K562 (cell line): Measurements from ENCODE around the gene CHRNE. TPM values are rescaled to one million over a fixed set of nuclear protein-coding genes. Genes with fewer than 3 reads are reported as not detected.

Experiments
- CHD1 ChIP-seq: fragments of 200-600 bp; sonication (generic); IDR thresholded peaks from one replicate; pipeline ENCODE4 v1.6.1; 2012; ENCODE audit warnings: mild to moderate bottlenecking, moderate library complexity, low read length, inconsistent platforms
- HMGN3 ChIP-seq: IDR thresholded peaks from 2 replicates; pipeline ENCODE4 v1.6.1; 2011; ENCODE audit warnings: borderline replicate concordance, low read depth, mild to moderate bottlenecking, mixed read lengths, low read length; ENCODE audit not compliant: insufficient read length; ENCODE audit errors: extremely low read depth
- MXI1 ChIP-seq: IDR thresholded peaks from 2 replicates; pipeline ENCODE4 v1.6.1; 2011; ENCODE audit warnings: low read depth, mild to moderate bottlenecking, improper control_type of control experiment, low read length
- NFRKB ChIP-seq: fragments of 450-650 bp; IDR thresholded peaks from 2 replicates; pipeline ENCODE4 v1.6.1; 2016; ENCODE audit warnings: low read depth
- NR4A1 ChIP-seq, 2 experiments: fragments of 250-450 bp in 1 of 2; fragments of 450-650 bp in 1 of 2; sonication (Bioruptor Pico) in 1 of 2; IDR thresholded peaks; 2 replicates each; pipeline versions ENCODE4 v1.4.0 to v1.6.1; 2016 to 2020; ENCODE audit warnings: mild to moderate bottlenecking in 2 of 2, missing compliant biosample characterization in 1 of 2, missing genetic modification characterization in 1 of 2, moderate library complexity in 1 of 2
- POLR2B ChIP-seq: fragments of 450-650 bp; IDR thresholded peaks from 2 replicates; pipeline ENCODE4 v1.6.1; 2018; ENCODE audit warnings: low read depth; ENCODE audit not compliant: partially characterized antibody
- RBFOX2 ChIP-seq: fragments of 200-400 bp; formaldehyde crosslinking; IDR thresholded peaks from 2 replicates; pipeline ENCODE4 v1.6.1; 2017; ENCODE audit warnings: low read depth, mild to moderate bottlenecking, low read length, moderate library complexity
- SIN3A ChIP-seq, 2 experiments: fragments of 150-350 bp in 1 of 2; IDR thresholded peaks; 2 replicates each; pipeline ENCODE4 v1.6.1; 2011 to 2016; ENCODE audit warnings: borderline replicate concordance in 2 of 2, low read depth in 2 of 2, low read length in 2 of 2, mild to moderate bottlenecking in 2 of 2, moderate library complexity in 2 of 2; ENCODE audit not compliant: control insufficient read depth in 1 of 2
- SP2 ChIP-seq: IDR thresholded peaks from 2 replicates; pipeline ENCODE4 v1.6.1; 2011; ENCODE audit warnings: mild to moderate bottlenecking, low read depth, low read length, moderate library complexity; ENCODE audit not compliant: poor library complexity, severe bottlenecking; ENCODE audit errors: extremely low read depth
- STAT5A ChIP-seq: IDR thresholded peaks from 2 replicates; pipeline ENCODE4 v1.6.1; 2012; ENCODE audit warnings: low read length, inconsistent platforms, borderline replicate concordance
- polyA plus RNA-seq, 8 experiments: library from polyadenylated mRNA; depleted of rRNA in 4 of 8; stranded (reverse) in 5 of 8; unstranded in 3 of 8; fragments of >200 nt; fragmentation: Nextera tagmentation in 2 of 8; fragmentation: Illumina TruSeq in 1 of 8; extraction: Ambion mirVana in 2 of 8; extraction: Trizol in 1 of 8; gene quantifications; 2 replicates each; pipeline versions ENCODE4 v1.2.1 to v1.2.3, GENCODE V29; 2011 to 2014; ENCODE audit warnings: inconsistent platforms in 1 of 8, missing spikeins in 1 of 8
- total RNA-seq, 7 experiments: library from RNA; depleted of rRNA in 6 of 7; stranded (reverse); fragments of >200 nt in 6 of 7; fragmentation: Illumina TruSeq in 2 of 7; extraction: Trizol in 2 of 7; gene quantifications; 2 replicates each; pipeline versions ENCODE4 v1.2.1 to v1.2.3, GENCODE V29; 2011 to 2021; ENCODE audit warnings: low replicate concordance in 1 of 7
- TF ChIP-seq, protein P1 (sequence below): fragments of 450-650 bp; IDR thresholded peaks from 2 replicates; pipeline ENCODE4 v1.6.1; 2016; ENCODE audit warnings: borderline replicate concordance
- TF ChIP-seq, protein P2 (sequence below): fragments of 250-450 bp; sonication (Bioruptor Pico); IDR thresholded peaks from 2 replicates; pipeline ENCODE4 v1.5.0; 2021
- TF ChIP-seq, protein P3 (sequence below): fragments of 450-650 bp; formaldehyde crosslinking; IDR thresholded peaks from 2 replicates; pipeline ENCODE4 v1.4.0; 2020; ENCODE audit warnings: mild to moderate bottlenecking, moderate library complexity

Gene CHRNE
- total and polyA plus RNA-seq, 9 of the 15 experiments (the other 6 are each of a cell fraction or from before 2014, with no cell fraction given), result not detected

DNA sequence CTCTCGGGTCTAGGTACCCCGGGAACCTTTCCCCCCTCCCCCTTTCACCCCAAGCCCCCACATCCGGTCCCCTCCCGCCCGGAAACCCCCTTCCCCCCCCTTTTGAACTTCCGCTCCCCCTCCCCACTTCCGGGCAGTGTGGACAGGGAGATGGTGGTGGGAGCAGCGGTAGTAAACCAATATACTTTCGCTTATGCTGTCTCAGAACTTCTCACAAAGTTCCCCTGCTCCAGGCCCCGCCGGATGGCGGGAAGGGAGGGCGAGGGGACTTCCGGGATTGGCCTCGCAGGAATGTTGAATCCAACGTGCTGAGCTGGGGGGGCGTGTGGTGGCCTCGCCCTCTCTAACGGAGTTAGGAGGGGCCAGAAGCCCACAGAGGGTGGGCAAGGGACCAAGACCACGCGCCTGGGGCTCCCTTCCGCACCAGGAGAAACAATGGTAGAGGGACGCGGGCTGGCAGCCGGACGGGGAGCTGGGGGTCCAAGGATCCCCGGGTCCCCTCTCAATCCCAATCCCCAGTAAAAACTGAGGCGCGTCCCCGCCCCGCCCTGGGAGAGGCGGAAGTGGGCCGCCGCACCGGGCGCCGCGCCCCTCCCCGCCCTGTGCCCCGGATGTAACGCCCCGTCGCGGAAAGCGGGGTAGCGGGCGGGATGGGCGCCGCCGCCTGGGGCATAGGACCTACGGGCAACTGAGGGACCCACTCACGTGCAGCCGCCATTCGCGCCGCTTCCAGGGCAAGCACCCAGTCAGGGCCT lies 44.7 kb upstream of the CHRNE start (continued):
- TF ChIP-seq, protein P1, sequence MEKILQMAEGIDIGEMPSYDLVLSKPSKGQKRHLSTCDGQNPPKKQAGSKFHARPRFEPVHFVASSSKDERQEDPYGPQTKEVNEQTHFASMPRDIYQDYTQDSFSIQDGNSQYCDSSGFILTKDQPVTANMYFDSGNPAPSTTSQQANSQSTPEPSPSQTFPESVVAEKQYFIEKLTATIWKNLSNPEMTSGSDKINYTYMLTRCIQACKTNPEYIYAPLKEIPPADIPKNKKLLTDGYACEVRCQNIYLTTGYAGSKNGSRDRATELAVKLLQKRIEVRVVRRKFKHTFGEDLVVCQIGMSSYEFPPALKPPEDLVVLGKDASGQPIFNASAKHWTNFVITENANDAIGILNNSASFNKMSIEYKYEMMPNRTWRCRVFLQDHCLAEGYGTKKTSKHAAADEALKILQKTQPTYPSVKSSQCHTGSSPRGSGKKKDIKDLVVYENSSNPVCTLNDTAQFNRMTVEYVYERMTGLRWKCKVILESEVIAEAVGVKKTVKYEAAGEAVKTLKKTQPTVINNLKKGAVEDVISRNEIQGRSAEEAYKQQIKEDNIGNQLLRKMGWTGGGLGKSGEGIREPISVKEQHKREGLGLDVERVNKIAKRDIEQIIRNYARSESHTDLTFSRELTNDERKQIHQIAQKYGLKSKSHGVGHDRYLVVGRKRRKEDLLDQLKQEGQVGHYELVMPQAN, result peak; percentile 32; the same call in 1 of the 2 replicates
- TF ChIP-seq, protein P2, sequence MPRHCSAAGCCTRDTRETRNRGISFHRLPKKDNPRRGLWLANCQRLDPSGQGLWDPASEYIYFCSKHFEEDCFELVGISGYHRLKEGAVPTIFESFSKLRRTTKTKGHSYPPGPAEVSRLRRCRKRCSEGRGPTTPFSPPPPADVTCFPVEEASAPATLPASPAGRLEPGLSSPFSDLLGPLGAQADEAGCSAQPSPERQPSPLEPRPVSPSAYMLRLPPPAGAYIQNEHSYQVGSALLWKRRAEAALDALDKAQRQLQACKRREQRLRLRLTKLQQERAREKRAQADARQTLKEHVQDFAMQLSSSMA, result no peak
- TF ChIP-seq, protein P3, sequence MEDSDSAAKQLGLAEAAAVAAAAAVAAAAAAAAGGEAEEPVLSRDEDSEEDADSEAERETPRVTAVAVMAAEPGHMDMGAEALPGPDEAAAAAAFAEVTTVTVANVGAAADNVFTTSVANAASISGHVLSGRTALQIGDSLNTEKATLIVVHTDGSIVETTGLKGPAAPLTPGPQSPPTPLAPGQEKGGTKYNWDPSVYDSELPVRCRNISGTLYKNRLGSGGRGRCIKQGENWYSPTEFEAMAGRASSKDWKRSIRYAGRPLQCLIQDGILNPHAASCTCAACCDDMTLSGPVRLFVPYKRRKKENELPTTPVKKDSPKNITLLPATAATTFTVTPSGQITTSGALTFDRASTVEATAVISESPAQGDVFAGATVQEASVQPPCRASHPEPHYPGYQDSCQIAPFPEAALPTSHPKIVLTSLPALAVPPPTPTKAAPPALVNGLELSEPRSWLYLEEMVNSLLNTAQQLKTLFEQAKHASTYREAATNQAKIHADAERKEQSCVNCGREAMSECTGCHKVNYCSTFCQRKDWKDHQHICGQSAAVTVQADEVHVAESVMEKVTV, result no peak
- peak; percentile 55 for TF ChIP-seq HMGN3
- TF ChIP-seq CHD1, result peak; percentile 52
- TF ChIP-seq MXI1, result peak; percentile 45; the same call in 1 of the 2 replicates
- peak; percentile 95 for TF ChIP-seq RBFOX2
- TF ChIP-seq POLR2B, result no peak
- no peak for TF ChIP-seq SP2
- TF ChIP-seq NR4A1 (CRISPR knock-in tag; IDR thresholded peaks at IDR 0.05), result no peak
- TF ChIP-seq NR4A1 (tag; IDR thresholded peaks at IDR 0.05), result no peak
- TF ChIP-seq STAT5A, result no peak
- peak; percentile 21 to 80; a peak in 3 of 4 replicates for TF ChIP-seq SIN3A (IDR thresholded peaks at IDR 0.05; ENCODE audit: borderline replicate concordance in 2 of 2, control insufficient read depth in 1 of 2, low read depth in 2 of 2, low read length in 2 of 2)
- peak; percentile 23; the same call in 1 of the 2 replicates for TF ChIP-seq NFRKB
